Sigmoid colon (tissue), 4 donors: Measurements from ENCODE around the gene SLC52A3.
"Not testable (repeated sequence)": the region's sequence is repeated elsewhere in the genome, so short reads cannot be mapped to it uniquely, and the experiment has no call there.

Source experiments
- EP300 ChIP-seq, 4 donors: sonication (generic); formaldehyde crosslinking; IDR thresholded peaks; one replicate each; pipeline ENCODE4 v1.6.1; 2017; ENCODE audit warnings: antibody characterized with exemption in 4 of 4
- POLR2AphosphoS5 ChIP-seq, 4 donors: sonication (generic); formaldehyde crosslinking; IDR thresholded peaks; one replicate each; pipeline ENCODE4 v1.6.1; 2017; ENCODE audit warnings: antibody characterized with exemption in 4 of 4
- TF ChIP-seq, protein P1 (sequence below), 4 experiments: fragments of 450-650 bp in 3 of 4; fragments of 200-600 bp in 1 of 4; IDR thresholded peaks; one replicate each; pipeline ENCODE4 v1.5.1; 2016 to 2019; ENCODE audit warnings: antibody characterized with exemption in 4 of 4, mild to moderate bottlenecking in 3 of 4, moderate library complexity in 2 of 4

DNA sequence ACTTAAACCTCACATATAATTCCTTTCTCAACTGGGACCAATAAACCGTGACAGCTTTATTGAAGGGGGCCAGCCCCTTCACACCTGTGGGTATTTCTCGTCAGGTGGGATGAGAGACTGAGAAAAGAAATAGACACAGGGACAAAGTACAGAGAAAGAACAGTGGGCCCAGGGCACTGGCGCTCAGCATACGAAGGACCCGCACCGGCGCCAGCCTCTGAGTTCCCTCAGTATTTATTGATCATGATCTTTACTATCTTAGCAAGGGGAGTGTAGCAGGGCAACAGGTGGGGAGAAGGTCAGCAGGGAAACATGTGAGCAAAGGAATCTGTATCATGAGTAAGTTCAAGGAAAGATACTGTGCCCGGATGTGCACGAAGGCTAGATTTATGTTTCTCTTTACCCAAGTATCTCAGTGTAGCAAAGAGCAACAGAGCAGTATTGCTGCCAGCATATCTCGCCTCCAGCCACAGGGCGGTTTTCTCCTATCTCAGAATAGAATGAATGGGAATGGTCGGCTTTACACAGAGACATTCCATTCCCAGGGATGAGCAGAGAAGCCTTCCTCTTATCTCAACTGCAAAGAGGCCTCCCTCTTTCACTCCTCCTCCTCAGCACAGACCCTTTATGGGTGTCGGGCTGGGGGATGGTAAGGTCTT is 43.6 kb upstream of the SLC52A3 start:
- TF ChIP-seq, protein P1, sequence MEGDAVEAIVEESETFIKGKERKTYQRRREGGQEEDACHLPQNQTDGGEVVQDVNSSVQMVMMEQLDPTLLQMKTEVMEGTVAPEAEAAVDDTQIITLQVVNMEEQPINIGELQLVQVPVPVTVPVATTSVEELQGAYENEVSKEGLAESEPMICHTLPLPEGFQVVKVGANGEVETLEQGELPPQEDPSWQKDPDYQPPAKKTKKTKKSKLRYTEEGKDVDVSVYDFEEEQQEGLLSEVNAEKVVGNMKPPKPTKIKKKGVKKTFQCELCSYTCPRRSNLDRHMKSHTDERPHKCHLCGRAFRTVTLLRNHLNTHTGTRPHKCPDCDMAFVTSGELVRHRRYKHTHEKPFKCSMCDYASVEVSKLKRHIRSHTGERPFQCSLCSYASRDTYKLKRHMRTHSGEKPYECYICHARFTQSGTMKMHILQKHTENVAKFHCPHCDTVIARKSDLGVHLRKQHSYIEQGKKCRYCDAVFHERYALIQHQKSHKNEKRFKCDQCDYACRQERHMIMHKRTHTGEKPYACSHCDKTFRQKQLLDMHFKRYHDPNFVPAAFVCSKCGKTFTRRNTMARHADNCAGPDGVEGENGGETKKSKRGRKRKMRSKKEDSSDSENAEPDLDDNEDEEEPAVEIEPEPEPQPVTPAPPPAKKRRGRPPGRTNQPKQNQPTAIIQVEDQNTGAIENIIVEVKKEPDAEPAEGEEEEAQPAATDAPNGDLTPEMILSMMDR (IDR thresholded peaks at IDR 0.05) = not testable (repeated sequence)
- TF ChIP-seq EP300, POLR2AphosphoS5 (IDR thresholded peaks at IDR 0.05): not testable (repeated sequence)
